ENCODE data around the gene CCDC121. TPM values are rescaled to one million over a fixed set of nuclear protein-coding genes. Genes with fewer than 3 reads are reported as not detected.

The CCDC121 gene
- total RNA-seq, 1 experiment from 2014 or later = 0.87 TPM

GRCh38 chr2:27640722-27641245 lies 12.0 kb upstream of the CCDC121 start:
- POLR2A ChIA-PET (ENCODE audit: unreplicated experiment) = no interaction called here

GRCh38 chr2:27638709-27639108 lies 9.9 kb upstream of the CCDC121 start:
- Histone ChIP-seq H3K9ac (ENCODE audit: low read length) (peak overlapping the region; percentile 25; the same call in 1 of the 2 replicates), H3K4me3 (ENCODE audit: low read length) (no peak overlapping the region), H3K4me1 (ENCODE audit: insufficient read depth, low read length) (peaks cover 22% of the 10 kb centered on the region), H3K9me3 (ENCODE audit: low read length) (no peaks in the 10 kb centered on the region), H4K20me1 (ENCODE audit: low read length) (no peaks in the 10 kb centered on the region), H3K79me2 (ENCODE audit: low read length) (no peaks in the 10 kb centered on the region), H2AFZ (ENCODE audit: low read length) (no peak overlapping the region), H3K4me2 (ENCODE audit: low read length) (peak overlapping the region; percentile 21), H3K9me2 (replicated peaks; ENCODE audit: low read length) (no peaks in the 10 kb centered on the region), H3K27ac (ENCODE audit: low read length) (peak overlapping the region; percentile 81), H3F3A (ENCODE audit: low read length, unreplicated experiment) (peaks cover 5% of the 10 kb centered on the region), H3K36me3 (ENCODE audit: low read depth, low read length) (peaks cover 44% of the 10 kb centered on the region), H3K27me3 (ENCODE audit: low read length) (no peaks in the 10 kb centered on the region)
- BruUV-seq (replicated peaks) = no TSS peak
- DNase-seq (peak; percentile 18), ATAC-seq (no peak)
- no peak for TF ChIP-seq EZH2phosphoT487 (IDR thresholded peaks at IDR 0.05; ENCODE audit: borderline replicate concordance, low read length)
- TF ChIP-seq CTCF (conservative IDR thresholded peaks at IDR 0.05; ENCODE audit: low read depth, low read length) = no peak
- no peak for TF ChIP-seq EZH2 (IDR thresholded peaks at IDR 0.05; ENCODE audit: low read length, unreplicated experiment)
- intact Hi-C loops (cut with micrococcal nuclease) = no loop called here
- ChIA-PET POLR2A (ENCODE audit: unreplicated experiment) (no interaction called here), CTCF (no interaction called here)

More at GRCh38 chr2:27640722-27641245, 12.0 kb upstream of the CCDC121 start:
- DNase-seq (no peak), ATAC-seq (no peak)
- Histone ChIP-seq H3K9ac (ENCODE audit: low read length) (no peak overlapping the region), H3K79me2 (ENCODE audit: low read length) (no peaks in the 10 kb centered on the region), H3K9me2 (replicated peaks; ENCODE audit: low read length) (no peaks in the 10 kb centered on the region), H3K4me1 (ENCODE audit: insufficient read depth, low read length) (peaks cover 22% of the 10 kb centered on the region), H3K4me2 (ENCODE audit: low read length) (no peak overlapping the region), H3F3A (ENCODE audit: low read length, unreplicated experiment) (peaks cover 5% of the 10 kb centered on the region), H3K9me3 (ENCODE audit: low read length) (no peaks in the 10 kb centered on the region), H3K4me3 (ENCODE audit: low read length) (no peak overlapping the region), H4K20me1 (ENCODE audit: low read length) (no peaks in the 10 kb centered on the region), H2AFZ (ENCODE audit: low read length) (no peak overlapping the region), H3K36me3 (ENCODE audit: low read depth, low read length) (peaks cover 39% of the 10 kb centered on the region; the same call in 1 of the 2 replicates), H3K27ac (ENCODE audit: low read length) (no peak overlapping the region), H3K27me3 (ENCODE audit: low read length) (no peaks in the 10 kb centered on the region)
- BruUV-seq (replicated peaks) = no TSS peak
- TF ChIP-seq EZH2phosphoT487 (IDR thresholded peaks at IDR 0.05; ENCODE audit: borderline replicate concordance, low read length) (no peak), CTCF (conservative IDR thresholded peaks at IDR 0.05; ENCODE audit: low read depth, low read length) (no peak), EZH2 (IDR thresholded peaks at IDR 0.05; ENCODE audit: low read length, unreplicated experiment) (no peak)
- intact Hi-C loops (cut with micrococcal nuclease) = no loop called here
- CTCF ChIA-PET = no interaction called here

DNA sequence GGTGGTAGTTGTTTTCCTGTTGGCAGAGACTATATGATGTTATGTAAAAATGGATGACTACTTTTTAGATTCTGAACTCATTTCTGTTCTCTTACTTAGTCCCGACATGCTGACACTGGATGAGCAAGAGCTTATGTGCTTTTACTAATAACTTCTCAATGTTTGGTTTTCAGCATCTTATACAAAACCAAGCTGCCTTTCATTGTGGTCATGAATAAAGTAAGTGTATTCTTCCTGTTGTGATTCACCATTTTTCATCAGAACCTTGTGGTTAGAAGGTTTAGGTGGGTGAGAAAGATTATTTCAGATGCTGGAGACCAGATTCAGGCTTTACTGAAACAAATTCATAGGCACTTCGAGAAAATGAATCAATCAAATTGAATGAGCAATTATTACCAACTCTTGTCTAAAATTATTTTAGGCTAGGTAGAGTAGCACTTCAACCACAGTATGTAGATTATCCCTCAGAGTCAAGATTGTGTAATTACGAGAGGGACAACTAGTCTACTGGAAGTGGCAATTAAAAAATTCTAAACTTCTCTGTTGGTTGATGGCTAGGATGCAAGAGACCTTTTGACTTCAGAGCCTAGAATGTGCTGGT lies 9.3 kb upstream of the CCDC121 start:
- DNase-seq (peak; percentile 82), ATAC-seq (peak; percentile 93)
- H3F3A ChIP-seq (ENCODE audit: low read length, unreplicated experiment) = peaks cover 5% of the 10 kb centered on the region
- peak overlapping the region; percentile 21 for H3K4me2 ChIP-seq (ENCODE audit: low read length)
- H4K20me1 ChIP-seq (ENCODE audit: low read length) = no peaks in the 10 kb centered on the region
- H3K27me3 ChIP-seq (ENCODE audit: low read length) = no peaks in the 10 kb centered on the region
- intact Hi-C loops (cut with micrococcal nuclease) = no loop called here
- ChIA-PET CTCF (interaction anchor here (0.5 kb wide), 1 partner anchor 68 kb away, joined by 3 read pairs; no protein-coding TSS in a partner anchor), POLR2A (ENCODE audit: unreplicated experiment) (no interaction called here)
- H3K79me2 ChIP-seq (ENCODE audit: low read length) = no peaks in the 10 kb centered on the region
- H3K9me2 ChIP-seq (replicated peaks; ENCODE audit: low read length) = no peaks in the 10 kb centered on the region
- H3K9me3 ChIP-seq (ENCODE audit: low read length) = no peaks in the 10 kb centered on the region
- H2AFZ ChIP-seq (ENCODE audit: low read length) = no peak overlapping the region
- H3K9ac ChIP-seq (ENCODE audit: low read length) = peak overlapping the region; percentile 25; the same call in 1 of the 2 replicates
- peaks cover 22% of the 10 kb centered on the region for H3K4me1 ChIP-seq (ENCODE audit: insufficient read depth, low read length)
- peaks cover 40% of the 10 kb centered on the region for H3K36me3 ChIP-seq (ENCODE audit: low read depth, low read length)
- BruUV-seq (replicated peaks) = no TSS peak
- TF ChIP-seq EZH2phosphoT487 (IDR thresholded peaks at IDR 0.05; ENCODE audit: borderline replicate concordance, low read length) (no peak), CTCF (conservative IDR thresholded peaks at IDR 0.05; ENCODE audit: low read depth, low read length) (no peak), EZH2 (IDR thresholded peaks at IDR 0.05; ENCODE audit: low read length, unreplicated experiment) (no peak)
- peak overlapping the region; percentile 81 for H3K27ac ChIP-seq (ENCODE audit: low read length)
- H3K4me3 ChIP-seq (ENCODE audit: low read length) = no peak overlapping the region
